KMS-11 (cell line): Measurements from ENCODE around the gene CD47.

ENCODE experiments used
- H2AFZ ChIP-seq: fragments of 200-600 bp; sonication (generic); 2 replicates; pipeline ENCODE4 v1.6.1; 2016; ENCODE audit warnings: antibody characterized with exemption, mixed run types, low read depth
- H3K27ac ChIP-seq: fragments of 200-600 bp; sonication (generic); 2 replicates; pipeline ENCODE4 v1.6.1; 2016; ENCODE audit warnings: mild to moderate bottlenecking, mixed run types
- H3K27me3 ChIP-seq: fragments of 200-600 bp; sonication (generic); 2 replicates; pipeline ENCODE4 v1.6.1; 2017; ENCODE audit warnings: mild to moderate bottlenecking, low read depth, mixed run types, moderate library complexity; ENCODE audit not compliant: insufficient read depth
- H3K36me3 ChIP-seq: fragments of 200-600 bp; sonication (generic); 2 replicates; pipeline ENCODE4 v1.6.1; 2017; ENCODE audit warnings: mild to moderate bottlenecking, mixed run types; ENCODE audit not compliant: insufficient read depth
- H3K4me1 ChIP-seq: fragments of 200-600 bp; sonication (generic); 2 replicates; pipeline ENCODE4 v1.6.1; 2016; ENCODE audit warnings: mild to moderate bottlenecking, low read depth, mixed run types; ENCODE audit not compliant: poor library complexity, severe bottlenecking
- H3K4me2 ChIP-seq: fragments of 200-600 bp; sonication (generic); 2 replicates; pipeline ENCODE4 v1.7.0; 2016; ENCODE audit warnings: mild to moderate bottlenecking, mixed run types
- H3K4me3 ChIP-seq: fragments of 200-600 bp; sonication (generic); IDR thresholded peaks from 2 replicates; pipeline ENCODE4 v1.6.1; 2017; ENCODE audit warnings: low read depth, low read length, mixed read lengths; ENCODE audit not compliant: insufficient read depth
- H3K79me2 ChIP-seq: fragments of 200-600 bp; sonication (generic); 2 replicates; pipeline ENCODE4 v1.6.1; 2016; ENCODE audit warnings: low read depth, mixed run types; ENCODE audit not compliant: insufficient read depth
- H3K9ac ChIP-seq: fragments of 200-600 bp; sonication (generic); 2 replicates; pipeline ENCODE4 v1.6.1; 2016; ENCODE audit warnings: mild to moderate bottlenecking, mixed run types
- H4K20me1 ChIP-seq: fragments of 200-600 bp; sonication (generic); 2 replicates; pipeline ENCODE4 v1.6.1; 2016; ENCODE audit warnings: mild to moderate bottlenecking, mixed run types; ENCODE audit not compliant: insufficient read depth
- CTCF ChIP-seq: fragments of 200-600 bp; sonication (generic); conservative IDR thresholded peaks from 2 replicates; pipeline ENCODE4 v1.6.1; 2017; ENCODE audit warnings: low read depth, mild to moderate bottlenecking, antibody characterized with exemption, low read length, moderate library complexity, mixed read lengths

CD47 gene

GRCh38 chr3:108133858-108134554 lies 43.2 kb upstream of the CD47 start:
- H3K4me2 ChIP-seq: no peak overlapping the region
- no peak overlapping the region for H3K9ac ChIP-seq
- H3K36me3 ChIP-seq: no peaks in the 10 kb centered on the region
- H2AFZ ChIP-seq: no peak overlapping the region
- no peak overlapping the region for H3K4me3 ChIP-seq
- H3K27me3 ChIP-seq: no peaks in the 10 kb centered on the region
- no peak for TF ChIP-seq CTCF
- no peaks in the 10 kb centered on the region for H3K79me2 ChIP-seq
- no peaks in the 10 kb centered on the region for H3K4me1 ChIP-seq
- H4K20me1 ChIP-seq: no peaks in the 10 kb centered on the region
- H3K27ac ChIP-seq: no peak overlapping the region

GRCh38 chr3:108133048-108133369 lies 42.2 kb upstream of the CD47 start:
- H3K27ac ChIP-seq: no peak overlapping the region

GRCh38 chr3:108131475-108132134 lies 40.8 kb upstream of the CD47 start:
- Histone ChIP-seq H3K36me3 (no peaks in the 10 kb centered on the region), H3K4me1 (peaks cover 14% of the 10 kb centered on the region), H3K9ac (no peak overlapping the region), H3K27ac (no peak overlapping the region), H3K4me2 (no peak overlapping the region), H2AFZ (no peak overlapping the region), H4K20me1 (no peaks in the 10 kb centered on the region), H3K27me3 (no peaks in the 10 kb centered on the region), H3K79me2 (no peaks in the 10 kb centered on the region), H3K4me3 (no peak overlapping the region)
- no peak for TF ChIP-seq CTCF

More at GRCh38 chr3:108133048-108133369, 42.2 kb upstream of the CD47 start:
- no peak overlapping the region for H3K4me3 ChIP-seq
- H3K79me2 ChIP-seq: no peaks in the 10 kb centered on the region
- no peak overlapping the region for H2AFZ ChIP-seq
- H3K9ac ChIP-seq: no peak overlapping the region
- H3K4me2 ChIP-seq: no peak overlapping the region
- no peaks in the 10 kb centered on the region for H4K20me1 ChIP-seq
- TF ChIP-seq CTCF: no peak
- H3K4me1 ChIP-seq: no peaks in the 10 kb centered on the region
- no peaks in the 10 kb centered on the region for H3K36me3 ChIP-seq
- no peaks in the 10 kb centered on the region for H3K27me3 ChIP-seq

- Histone ChIP-seq H3K4me1 (peaks cover 21% of the 10 kb centered on the region), H2AFZ (no peak overlapping the region), H3K79me2 (no peaks in the 10 kb centered on the region), H3K36me3 (no peaks in the 10 kb centered on the region), H3K4me3 (no peak overlapping the region), H4K20me1 (no peaks in the 10 kb centered on the region), H3K27ac (no peak overlapping the region), H3K4me2 (no peak overlapping the region), H3K27me3 (no peaks in the 10 kb centered on the region), H3K9ac (no peak overlapping the region)
- TF ChIP-seq CTCF: no peak
These were observed 40.1 kb upstream of the CD47 start for GRCh38 chr3:108130701-108131474.
